HG03432 (cell line): ENCODE measurements around the gene PRDM16.

Source experiments
- ATAC-seq: cut with Tn5 transposase; IDR thresholded peaks from one replicate; pipeline ENCODE4 v1.9.1; 2021; ENCODE audit warnings: mild to moderate bottlenecking, moderate library complexity; ENCODE audit not compliant: unreplicated experiment

The PRDM16 gene

GRCh38 chr1:3360646-3361257, 291.7 kb downstream of the PRDM16 start:
- ATAC-seq = no peak

- no peak for ATAC-seq
These were observed 294.0 kb downstream of the PRDM16 start for GRCh38 chr1:3363023-3363422.

- ATAC-seq = no peak
These were observed 294.8 kb downstream of the PRDM16 start for GRCh38 chr1:3363756-3364155.

GRCh38 chr1:3364551-3364950, 295.5 kb downstream of the PRDM16 start:
- ATAC-seq = no peak

GRCh38 chr1:3364983-3365382, 296.0 kb downstream of the PRDM16 start:
- no peak for ATAC-seq

- no peak for ATAC-seq
These were observed 296.6 kb downstream of the PRDM16 start for GRCh38 chr1:3365523-3366125.

GRCh38 chr1:3366126-3367051, 297.4 kb downstream of the PRDM16 start:
- no peak for ATAC-seq

GRCh38 chr1:3367376-3367775, 298.4 kb downstream of the PRDM16 start:
- ATAC-seq = no peak

GRCh38 chr1:3368059-3368458, 299.1 kb downstream of the PRDM16 start:
- no peak for ATAC-seq

GRCh38 chr1:3368711-3369445, 299.9 kb downstream of the PRDM16 start:
- no peak for ATAC-seq

GRCh38 chr1:3369446-3370076, 300.6 kb downstream of the PRDM16 start:
- ATAC-seq = no peak

- ATAC-seq = no peak
These were observed 302.1 kb downstream of the PRDM16 start for GRCh38 chr1:3370856-3371703.

GRCh38 chr1:3372317-3372716, 303.3 kb downstream of the PRDM16 start:
- ATAC-seq = no peak

- no peak for ATAC-seq
These were observed 304.2 kb downstream of the PRDM16 start for GRCh38 chr1:3373175-3373574.

- ATAC-seq = no peak
These were observed 304.9 kb downstream of the PRDM16 start for GRCh38 chr1:3373700-3374405.

- ATAC-seq = no peak
These were observed 306.2 kb downstream of the PRDM16 start for GRCh38 chr1:3375245-3375644.

GRCh38 chr1:3377166-3377565, 308.2 kb downstream of the PRDM16 start:
- no peak for ATAC-seq

- no peak for ATAC-seq
These were observed 308.7 kb downstream of the PRDM16 start for GRCh38 chr1:3377604-3378279.
